GM19328 (cell line): ENCODE data around the gene PAGE3.

Experiments
- ATAC-seq: cut with Tn5 transposase; IDR thresholded peaks from one replicate; pipeline ENCODE4 v1.9.1; 2021; ENCODE audit warnings: mild to moderate bottlenecking, moderate library complexity; ENCODE audit not compliant: unreplicated experiment

Gene PAGE3, protein sequence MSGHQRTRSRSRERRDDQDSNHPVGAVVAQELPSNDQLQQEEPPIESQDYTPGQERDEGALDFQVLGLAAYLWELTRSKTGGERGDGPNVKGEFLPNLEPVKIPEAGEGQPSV

DNA sequence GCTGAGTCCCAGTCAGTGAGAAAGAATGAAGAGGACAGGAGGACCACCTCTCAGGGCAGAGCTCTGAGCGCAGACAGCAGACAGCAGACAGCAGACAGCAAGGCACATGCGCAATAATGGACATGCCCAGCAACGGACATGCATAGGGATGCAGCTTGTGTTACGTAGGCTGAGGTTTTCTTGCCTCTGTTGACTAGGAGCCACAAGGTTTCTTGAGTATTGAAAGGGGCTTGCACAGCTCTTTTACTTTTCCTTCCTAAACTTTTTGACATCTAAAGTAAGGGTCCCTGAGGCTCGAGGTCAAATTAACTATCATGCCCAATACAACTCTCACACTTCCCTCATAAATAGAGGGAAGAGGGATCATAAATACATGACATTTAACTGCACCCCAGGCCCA lies at the start of gene PAGE3:
Gene PAGE3, minus strand, starts transcription at position 101 of the 400 bp plus-strand sequence. CDS start 1,013 bp downstream, outside the sequence.
- no peak for ATAC-seq

DNA sequence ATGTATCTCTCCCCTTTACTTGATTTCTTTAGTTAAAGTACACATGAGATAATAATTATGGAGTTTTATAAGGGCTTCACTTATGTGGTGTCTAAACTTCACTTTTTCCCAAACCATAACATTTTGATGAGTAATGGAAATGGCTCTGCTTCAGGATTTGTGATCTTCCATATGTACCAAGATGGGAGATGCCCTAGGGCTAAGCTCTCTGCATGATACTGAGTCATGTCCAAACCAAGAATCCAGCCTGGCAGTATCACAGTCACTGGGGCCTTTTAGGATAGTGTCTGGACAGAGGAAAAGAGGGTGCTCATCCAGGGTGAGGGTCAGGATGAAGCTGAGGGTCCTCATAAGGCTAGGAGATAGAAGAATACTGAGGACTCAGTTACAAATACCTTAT lies 47.9 kb upstream of the PAGE3 start:
- ATAC-seq = no peak

DNA sequence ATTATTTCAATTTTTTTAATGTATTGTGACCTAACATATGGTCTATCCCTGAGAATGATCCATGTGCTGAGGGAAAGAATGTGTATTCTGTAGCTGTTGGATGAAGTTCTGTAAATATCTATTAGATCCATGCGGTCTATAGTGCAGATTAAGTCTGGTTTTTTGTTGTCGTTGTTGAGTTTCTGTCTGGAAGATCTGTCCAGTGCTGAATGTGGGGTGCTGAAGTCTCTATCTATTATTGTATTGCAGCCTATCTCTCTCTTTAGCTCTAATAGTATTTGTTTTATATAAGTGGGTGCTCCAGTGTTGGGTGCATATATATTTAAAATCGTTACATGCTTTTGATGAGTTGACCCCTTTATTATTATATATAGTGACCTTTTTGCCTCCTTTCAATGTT lies 26.2 kb upstream of the PAGE3 start:
- no peak for ATAC-seq

DNA sequence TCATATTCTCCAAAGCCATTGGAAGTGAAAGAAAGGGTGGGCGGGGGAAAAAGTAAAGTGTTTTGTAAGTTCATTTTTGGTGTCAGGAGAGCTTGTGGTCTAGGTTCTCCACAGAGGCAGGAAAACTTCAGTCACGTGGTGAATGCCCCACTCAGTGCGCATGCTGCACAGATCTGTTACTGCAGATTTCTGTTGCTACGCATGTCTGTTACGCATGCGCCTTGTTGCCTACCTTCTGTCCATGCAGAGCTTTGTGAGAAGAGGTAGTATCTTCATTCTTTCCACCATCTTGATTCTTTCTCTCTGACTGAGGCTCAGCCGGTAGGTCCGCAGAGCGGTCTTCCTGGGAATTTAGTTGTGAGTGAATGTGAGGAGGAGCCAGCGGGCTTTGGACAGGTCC lies 15.1 kb upstream of the PAGE3 start:
- ATAC-seq = no peak

DNA sequence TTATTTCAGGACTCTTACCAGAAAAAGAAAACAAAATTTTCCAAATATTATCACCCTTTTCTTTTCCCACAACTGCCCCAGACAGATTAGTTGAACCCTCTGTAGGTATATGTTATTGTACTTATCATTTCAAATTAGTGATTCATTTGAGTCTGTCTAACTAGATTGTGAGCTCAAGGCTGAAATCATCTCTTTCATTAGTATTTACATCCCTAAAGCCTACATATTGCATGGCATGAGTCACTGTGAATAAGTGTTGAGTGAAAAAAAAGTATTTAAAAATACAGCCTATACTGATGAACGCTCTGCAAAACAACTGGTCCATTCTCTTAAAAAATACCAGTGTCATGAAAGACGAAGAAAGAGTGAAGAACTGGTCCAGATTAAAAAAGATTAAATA lies 3.9 kb downstream of the PAGE3 start:
- ATAC-seq = no peak

DNA sequence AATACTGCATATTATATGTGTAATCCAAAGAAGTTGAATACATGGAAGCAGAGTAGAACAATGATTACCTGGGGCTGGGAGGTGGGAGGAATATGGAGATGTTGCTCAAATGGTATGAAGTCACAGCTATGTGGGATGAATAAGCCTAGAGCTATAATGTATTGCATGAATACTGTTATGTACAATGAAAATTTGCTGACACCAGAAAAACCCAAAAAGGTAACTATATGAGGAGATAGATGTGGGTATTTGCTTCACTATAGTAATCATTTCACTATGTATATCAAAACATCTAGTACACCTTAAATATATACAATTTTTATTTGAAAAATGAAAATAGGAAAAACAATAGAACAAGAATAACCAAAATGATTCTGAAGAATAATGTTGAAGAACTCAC lies 11.2 kb downstream of the PAGE3 start:
- ATAC-seq = no peak

DNA sequence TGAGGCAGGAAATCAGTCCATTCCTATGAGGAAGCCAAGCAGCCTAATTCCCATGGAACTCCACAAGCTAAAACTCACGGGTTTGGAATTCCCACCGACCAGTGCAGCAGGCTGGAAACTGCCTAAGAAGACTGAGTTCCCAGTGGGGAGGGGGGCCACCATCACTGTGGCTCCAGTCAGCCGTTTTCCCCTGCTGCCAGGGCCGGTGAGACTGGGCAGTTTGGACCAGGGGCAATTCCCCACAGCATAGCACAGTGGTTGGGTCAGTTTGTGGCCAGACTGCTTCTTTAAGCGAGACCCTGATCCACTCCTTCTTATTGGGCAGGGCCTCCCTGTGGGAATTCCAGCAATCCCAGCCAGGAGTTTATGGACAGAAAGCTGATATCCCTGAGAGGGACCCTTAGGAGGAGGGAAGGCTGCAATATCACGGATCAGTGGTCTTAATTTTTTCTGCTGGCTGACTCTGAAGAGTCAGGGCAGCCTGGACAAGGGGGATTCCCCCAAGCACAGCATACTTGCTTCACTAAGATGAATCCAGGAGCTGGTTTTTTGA lies 23.9 kb downstream of the PAGE3 start:
- ATAC-seq = no peak

DNA sequence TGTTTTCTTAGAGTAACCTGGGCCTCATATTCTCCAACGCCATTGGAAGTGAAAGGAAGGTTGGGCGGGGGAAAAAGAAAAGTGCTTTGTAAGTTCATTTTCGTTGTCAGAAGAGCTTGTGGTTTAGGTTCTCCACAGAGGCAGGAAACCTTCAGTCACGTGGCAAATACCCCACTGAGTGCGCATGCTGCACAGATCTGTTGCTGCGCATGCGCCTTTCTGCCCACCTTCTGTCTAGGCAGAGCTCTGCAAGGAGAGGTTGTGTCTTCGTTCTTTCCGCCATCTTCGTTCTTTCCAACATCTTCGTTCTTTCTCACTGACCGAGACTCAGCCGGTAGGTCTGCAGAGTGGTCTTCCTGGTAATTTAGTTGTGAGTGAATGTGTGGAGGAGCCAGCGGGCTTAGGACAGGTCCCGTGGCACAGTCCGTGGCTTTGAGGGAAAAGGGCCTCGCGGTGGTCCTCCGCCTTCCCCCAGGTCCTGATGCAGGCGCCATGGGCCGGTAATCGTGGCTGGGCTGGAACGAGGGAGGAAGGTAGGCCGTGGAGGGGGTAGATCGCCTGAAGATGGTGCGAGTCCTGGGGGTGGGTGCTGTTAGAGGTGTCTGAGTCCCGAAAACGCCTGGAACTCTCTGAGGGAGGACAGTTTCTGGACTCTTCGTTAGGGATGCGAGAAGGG lies 44.5 kb downstream of the PAGE3 start, which contains the start of gene PAGE5:
Gene PAGE5, plus strand, starts transcription at position 228 of the 676 bp plus-strand sequence. CDS start 1,037 bp downstream, outside the sequence.
- no peak for ATAC-seq

DNA sequence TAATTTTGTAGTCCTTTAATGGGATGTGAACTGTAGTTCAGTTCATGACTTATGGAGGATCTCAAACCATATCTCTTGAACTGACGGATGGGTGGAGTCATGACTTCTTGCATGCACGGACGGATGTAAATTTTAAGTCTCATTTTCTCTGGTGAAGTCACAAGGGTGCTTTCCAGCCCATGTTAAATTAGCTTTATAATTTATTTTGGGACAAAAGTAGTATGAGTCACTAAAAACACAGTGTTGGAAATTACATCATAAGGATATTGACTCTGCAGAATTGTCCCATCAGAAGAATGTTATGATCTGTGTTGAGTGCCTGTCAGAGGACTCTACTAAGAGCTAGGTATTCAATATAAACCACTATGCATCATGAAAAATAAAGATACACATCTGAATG lies 51.3 kb downstream of the PAGE3 start:
- no peak for ATAC-seq

DNA sequence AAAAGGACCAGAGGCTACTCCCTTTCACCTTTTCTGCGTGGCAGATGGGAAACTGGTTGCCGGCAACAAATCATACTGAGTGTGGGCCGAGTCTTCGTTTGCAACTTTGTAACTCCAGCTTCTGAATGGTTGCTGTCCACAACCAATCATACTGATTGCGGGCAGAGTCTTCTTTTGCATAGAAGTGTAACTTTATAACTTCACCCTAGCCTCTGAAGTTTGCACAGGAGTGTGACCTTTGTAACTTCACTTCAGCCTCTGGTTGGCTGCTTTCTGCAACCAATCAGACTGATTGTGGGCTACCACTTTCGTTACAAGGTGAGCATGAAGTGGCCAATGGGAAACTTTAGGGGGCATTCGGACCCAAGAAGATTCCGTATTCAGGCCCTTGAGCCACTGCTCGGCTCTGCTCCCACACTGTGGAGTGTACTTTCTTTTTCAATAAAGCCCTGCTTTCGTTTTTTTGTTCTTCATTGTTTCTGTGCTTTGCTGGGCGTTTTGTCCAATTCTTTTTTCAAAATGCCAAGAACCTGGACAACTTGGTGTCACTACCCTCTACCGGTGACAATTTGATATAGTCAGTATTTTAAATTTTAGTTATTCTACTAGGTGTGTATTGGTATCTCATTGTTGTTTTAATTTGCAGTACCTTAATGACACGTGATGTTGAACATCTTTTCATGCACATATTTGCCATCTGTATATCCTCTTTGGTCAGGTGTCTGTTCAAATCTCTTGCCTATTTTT lies 53.6 kb downstream of the PAGE3 start:
- no peak for ATAC-seq
